HG02981 (cell line): ENCODE results near the gene SLC26A2.

Experiments used
- ATAC-seq: cut with Tn5 transposase; IDR thresholded peaks from one replicate; pipeline ENCODE4 v1.9.1; 2021; ENCODE audit warnings: mild to moderate bottlenecking, moderate library complexity; ENCODE audit not compliant: unreplicated experiment

Gene SLC26A2

GRCh38 chr5:149960272-149961185 is at the start of gene SLC26A2:
TSS of gene SLC26A2 (plus strand) at chr5:149960758. CDS start at chr5:149977653, 16,895 bp downstream.
- ATAC-seq: peak; percentile 99

GRCh38 chr5:149911031-149911430 is 49.5 kb upstream of the SLC26A2 start:
- ATAC-seq: no peak

- ATAC-seq: no peak
Measured at GRCh38 chr5:149912226-149912871, 48.2 kb upstream of the SLC26A2 start.

- ATAC-seq: no peak
Measured at GRCh38 chr5:149913436-149914419, 46.8 kb upstream of the SLC26A2 start.

- ATAC-seq: no peak
Measured at GRCh38 chr5:149915392-149916260, 44.9 kb upstream of the SLC26A2 start.

- no peak for ATAC-seq
Measured at GRCh38 chr5:149916334-149917072, 44.1 kb upstream of the SLC26A2 start.

GRCh38 chr5:149917073-149917676 is 43.4 kb upstream of the SLC26A2 start:
- ATAC-seq: no peak

- ATAC-seq: no peak
Measured at GRCh38 chr5:149921597-149921996, 39.0 kb upstream of the SLC26A2 start.

- no peak for ATAC-seq
Measured at GRCh38 chr5:149922950-149923349, 37.6 kb upstream of the SLC26A2 start.

- ATAC-seq: no peak
Measured at GRCh38 chr5:149924486-149924885, 36.1 kb upstream of the SLC26A2 start.

GRCh38 chr5:149930043-149930748 is 30.4 kb upstream of the SLC26A2 start:
- ATAC-seq: no peak

GRCh38 chr5:149930749-149931574 is 29.6 kb upstream of the SLC26A2 start:
- ATAC-seq: no peak

- ATAC-seq: no peak
Measured at GRCh38 chr5:149931992-149932436, 28.5 kb upstream of the SLC26A2 start.

- ATAC-seq: no peak
Measured at GRCh38 chr5:149932445-149933350, 27.9 kb upstream of the SLC26A2 start.

- no peak for ATAC-seq
Measured at GRCh38 chr5:149935431-149935901, 25.1 kb upstream of the SLC26A2 start.

- no peak for ATAC-seq
Measured at GRCh38 chr5:149936044-149936699, 24.4 kb upstream of the SLC26A2 start.
